Parathyroid adenoma (tissue), 2 donors: Measurements from ENCODE around the gene DSCAM.

Experiments used
- H2AFZ ChIP-seq: fragments of 300-600 bp; sonication (generic); one replicate; pipeline ENCODE4 v1.7.0; 2017; ENCODE audit warnings: antibody characterized with exemption, mild to moderate bottlenecking
- H3K27ac ChIP-seq: fragments of 300-600 bp; sonication (generic); one replicate; pipeline ENCODE4 v1.7.0; 2017
- H3K27me3 ChIP-seq: fragments of 300-600 bp; sonication (generic); one replicate; pipeline ENCODE4 v1.7.0; 2017; ENCODE audit warnings: low read length; ENCODE audit not compliant: control insufficient read depth, insufficient read depth
- H3K36me3 ChIP-seq: fragments of 300-600 bp; sonication (generic); one replicate; pipeline ENCODE4 v1.7.0; 2017; ENCODE audit warnings: low read length; ENCODE audit not compliant: control insufficient read depth, insufficient read depth
- H3K4me1 ChIP-seq: fragments of 300-600 bp; sonication (generic); one replicate; pipeline ENCODE4 v1.7.0; 2017; ENCODE audit warnings: control low read depth
- H3K4me2 ChIP-seq: fragments of 300-600 bp; sonication (generic); one replicate; pipeline ENCODE4 v1.7.0; 2017; ENCODE audit warnings: low read length
- H3K4me3 ChIP-seq: fragments of 300-600 bp; sonication (generic); one replicate; pipeline ENCODE4 v1.7.0; 2017; ENCODE audit warnings: low read depth, low read length
- H3K79me2 ChIP-seq: fragments of 300-600 bp; sonication (generic); one replicate; pipeline ENCODE4 v1.7.0; 2017; ENCODE audit warnings: control low read depth
- H3K9ac ChIP-seq: fragments of 300-600 bp; sonication (generic); one replicate; pipeline ENCODE4 v1.7.0; 2017; ENCODE audit warnings: mild to moderate bottlenecking
- H3K9me3 ChIP-seq: fragments of 300-600 bp; sonication (generic); one replicate; pipeline ENCODE4 v1.7.0; 2017; ENCODE audit warnings: low read length; ENCODE audit not compliant: control insufficient read depth
- CTCF ChIP-seq: fragments of 300-600 bp; sonication (generic); IDR thresholded peaks from one replicate; pipeline ENCODE4 v1.7.0; 2017; ENCODE audit warnings: antibody characterized with exemption, mild to moderate bottlenecking
- donor health status: primary hyperparathyroidism.

DSCAM gene

DNA sequence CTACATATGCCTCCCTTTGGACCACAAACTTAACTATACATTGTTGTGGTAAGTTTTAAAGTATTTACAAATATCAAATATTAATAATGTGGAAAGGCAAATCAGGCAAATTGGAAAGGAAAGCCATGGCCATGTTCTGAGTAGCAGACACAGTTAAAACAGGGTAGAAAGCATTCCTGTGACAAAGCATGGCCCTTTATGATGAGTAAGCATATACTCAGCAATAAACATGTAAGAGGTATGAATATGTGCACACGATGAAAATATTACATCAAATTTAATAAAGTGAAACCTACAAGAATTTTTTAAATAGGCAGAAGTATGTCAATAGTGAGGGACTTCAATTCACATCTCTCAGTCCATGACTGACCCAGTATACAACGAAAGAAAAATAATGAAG, 389.2 kb downstream of the DSCAM start:
- H3K4me1 ChIP-seq, result no peaks in the 10 kb centered on the region
- H3K27ac ChIP-seq, result no peak overlapping the region
- H3K36me3 ChIP-seq, result no peaks in the 10 kb centered on the region
- H3K79me2 ChIP-seq, result no peaks in the 10 kb centered on the region
- TF ChIP-seq CTCF, result no peak
- H3K9ac ChIP-seq, result no peak overlapping the region
- no peak overlapping the region for H3K4me3 ChIP-seq
- H3K9me3 ChIP-seq, result no peaks in the 10 kb centered on the region
- no peak overlapping the region for H3K4me2 ChIP-seq
- no peak overlapping the region for H2AFZ ChIP-seq
- no peaks in the 10 kb centered on the region for H3K27me3 ChIP-seq

GRCh38 chr21:40454057-40454456, 392.9 kb downstream of the DSCAM start:
- H3K4me3 ChIP-seq, result no peak overlapping the region
- TF ChIP-seq CTCF, result no peak
- H3K79me2 ChIP-seq, result no peaks in the 10 kb centered on the region
- H3K9ac ChIP-seq, result no peak overlapping the region
- H3K27me3 ChIP-seq, result no peaks in the 10 kb centered on the region
- no peaks in the 10 kb centered on the region for H3K36me3 ChIP-seq
- H2AFZ ChIP-seq, result no peak overlapping the region
- no peaks in the 10 kb centered on the region for H3K9me3 ChIP-seq
- H3K27ac ChIP-seq, result no peak overlapping the region
- no peaks in the 10 kb centered on the region for H3K4me1 ChIP-seq
- no peak overlapping the region for H3K4me2 ChIP-seq

GRCh38 chr21:40453183-40453582, 393.8 kb downstream of the DSCAM start:
- H3K27me3 ChIP-seq, result no peaks in the 10 kb centered on the region
- H3K4me2 ChIP-seq, result no peak overlapping the region
- TF ChIP-seq CTCF, result no peak

GRCh38 chr21:40452548-40452947, 394.4 kb downstream of the DSCAM start:
- H3K4me3 ChIP-seq, result no peak overlapping the region
- TF ChIP-seq CTCF, result no peak
- H3K36me3 ChIP-seq, result no peaks in the 10 kb centered on the region
- no peak overlapping the region for H3K9ac ChIP-seq
- no peaks in the 10 kb centered on the region for H3K79me2 ChIP-seq
- H3K4me1 ChIP-seq, result no peaks in the 10 kb centered on the region
- no peak overlapping the region for H3K27ac ChIP-seq
- H3K4me2 ChIP-seq, result no peak overlapping the region
- H3K9me3 ChIP-seq, result no peaks in the 10 kb centered on the region
- no peak overlapping the region for H2AFZ ChIP-seq
- no peaks in the 10 kb centered on the region for H3K27me3 ChIP-seq

More at GRCh38 chr21:40453183-40453582, 393.8 kb downstream of the DSCAM start:
- Histone ChIP-seq H3K4me3 (no peak overlapping the region), H3K27ac (no peak overlapping the region), H3K4me1 (no peaks in the 10 kb centered on the region), H3K36me3 (no peaks in the 10 kb centered on the region), H3K9me3 (no peaks in the 10 kb centered on the region), H3K9ac (no peak overlapping the region), H3K79me2 (no peaks in the 10 kb centered on the region), H2AFZ (no peak overlapping the region)

DNA sequence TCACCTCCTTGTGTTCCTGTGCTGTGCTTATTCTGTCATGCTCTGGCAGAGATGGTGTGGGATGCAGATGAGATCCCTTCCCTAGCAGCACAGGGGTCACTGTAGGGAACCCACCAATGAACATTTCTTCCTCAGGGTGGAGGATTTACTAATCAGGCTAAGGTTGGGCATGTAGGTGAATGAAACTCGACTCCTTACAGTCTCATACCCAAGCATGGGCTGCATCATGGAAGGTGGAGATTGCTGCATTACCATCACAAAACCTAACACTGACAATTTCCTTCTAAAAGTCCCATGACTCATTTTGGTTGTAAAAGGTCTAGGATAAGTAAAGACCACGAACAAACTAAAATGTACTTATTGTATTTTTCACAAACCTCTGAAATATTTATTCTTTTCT, 399.9 kb downstream of the DSCAM start:
- TF ChIP-seq CTCF, result no peak
- Histone ChIP-seq H3K4me1 (peaks cover 3% of the 10 kb centered on the region), H3K9ac (no peak overlapping the region), H3K4me3 (no peak overlapping the region), H3K27ac (peak overlapping the region; percentile 2), H3K36me3 (no peaks in the 10 kb centered on the region), H3K79me2 (no peaks in the 10 kb centered on the region), H2AFZ (no peak overlapping the region), H3K27me3 (no peaks in the 10 kb centered on the region), H3K9me3 (no peaks in the 10 kb centered on the region), H3K4me2 (no peak overlapping the region)
